Psoas muscle (tissue), 8 donors: ENCODE measurements around the gene RPGRIP1L. TPM values are rescaled to one million over a fixed set of nuclear protein-coding genes. Genes with fewer than 3 reads are reported as not detected.

Source experiments
- ATAC-seq, 4 donors: fragments of 200-7000 bp; cut with Tn5 transposase; one replicate each; pipeline ENCODE4 v1.9.1; 2020; ENCODE audit warnings: moderate library complexity in 3 of 4, mild to moderate bottlenecking in 2 of 4
- DNase-seq, 2 donors: peaks; one replicate each; pipeline ENCODE4 v3.0.0-alpha.2; 2020
- H3K27ac ChIP-seq: fragments of 200-600 bp; one replicate; pipeline ENCODE4 v1.8.0; 2022
- H3K27me3 ChIP-seq, 3 donors: fragments of 200-600 bp in 1 of 3; one replicate each; pipeline versions ENCODE4 v1.6.1 to v1.8.0; 2013 to 2022; ENCODE audit warnings: low read length in 2 of 3, mild to moderate bottlenecking in 2 of 3, moderate library complexity in 1 of 3; ENCODE audit not compliant: insufficient read depth in 3 of 3
- H3K36me3 ChIP-seq, 2 donors: fragments of 200-600 bp in 1 of 2; one replicate each; pipeline versions ENCODE4 v1.6.1 to v1.8.0; 2013 to 2022; ENCODE audit warnings: low read depth in 1 of 2, mild to moderate bottlenecking in 1 of 2, moderate library complexity in 1 of 2; ENCODE audit not compliant: insufficient read depth in 1 of 2
- H3K4me1 ChIP-seq: fragments of 200-600 bp; one replicate; pipeline ENCODE4 v1.8.0; 2022
- H3K4me3 ChIP-seq: fragments of 200-600 bp; one replicate; pipeline ENCODE4 v1.8.0; 2022; ENCODE audit warnings: mild to moderate bottlenecking
- H3K9me3 ChIP-seq: fragments of 200-600 bp; one replicate; pipeline ENCODE4 v1.8.0; 2022
- WGBS, 3 donors: extraction: QIAGEN DNeasy Blood & Tissue Kit; methylation state at CpG; one replicate each; pipeline versions ENCODE4 v1.1.6 to v1.1.7; 2013; 5-methylcytosine and 5-hydroxymethylcytosine counted together
- intact Hi-C, 2 donors: fragments of 100-400 bp; cut with DNase I; formaldehyde crosslinking; loops; one replicate each; pipeline versions ENCODE4 v1.11.0 to v1.14.2; 2022
- polyA plus RNA-seq, 3 donors: library from polyadenylated mRNA; stranded (reverse); fragments of 200-250 nt; gene quantifications; one replicate each; pipeline ENCODE4 v1.2.3, GENCODE V29; 2013
- total RNA-seq, 4 donors: library from RNA; stranded (reverse); fragmentation: NEBNext Ultra II Directional in 2 of 4; extraction: Animal tissue kit (Norgen Biotek cat#: 25700) in 2 of 4; gene quantifications; one replicate each; pipeline versions ENCODE4 v1.2.1 to v1.2.4, GENCODE V29; 2021 to 2023
- TF ChIP-seq, protein P1 (sequence below): fragments of 200-600 bp; IDR thresholded peaks from one replicate; pipeline ENCODE4 v1.8.0; 2022; ENCODE audit warnings: antibody characterized with exemption
- donor health status: healthy with polysubstance abuse.
- donor health status: DM: no; HTN: no; CAD: no; lungs with moderate emphysema.
- donor health status: Bipolar disorder and iron deficiency.
- donor health status: healthy.
- donor health status: DM: yes; HTN: yes; CAD: no.
- donor health status: DM: no; HTN: no; CAD: no.
- donor health status: DM: no; HTN: no; CAD: no.
- donor health status: DM: yes; HTN: yes; CAD: no.

Gene RPGRIP1L
- total and polyA plus RNA-seq, 7 donors = 0.81 to 2.6 (median 1.5) TPM

DNA sequence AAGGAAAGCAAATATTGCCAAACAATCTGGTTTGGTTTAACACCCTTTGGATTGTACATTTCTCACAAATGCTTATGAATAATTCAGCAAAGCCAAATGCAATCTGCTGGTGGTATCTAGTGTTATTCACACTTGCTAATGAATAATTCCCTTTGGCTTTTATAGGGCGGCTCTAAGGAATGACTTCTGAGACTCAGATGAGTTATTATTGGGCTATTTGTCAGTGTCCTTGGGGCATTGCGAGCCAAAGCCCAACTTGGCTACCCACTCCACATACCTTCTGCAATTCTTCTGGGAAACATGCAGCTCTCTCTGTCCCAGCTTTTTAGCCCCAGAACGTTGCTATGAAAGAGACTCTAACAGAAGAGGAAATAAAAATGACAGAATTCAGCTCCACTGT is 41.4 kb upstream of the RPGRIP1L start:
- intact Hi-C loops = no loop called here
- Histone ChIP-seq H3K36me3 (no peaks in the 10 kb centered on the region), H3K4me3 (no peak overlapping the region), H3K27ac (no peak overlapping the region), H3K4me1 (peaks cover 18% of the 10 kb centered on the region), H3K27me3 (no peaks in the 10 kb centered on the region), H3K9me3 (no peaks in the 10 kb centered on the region)
- ATAC-seq = peak; percentile 70 to 86 (median 80)
- TF ChIP-seq, protein P1, sequence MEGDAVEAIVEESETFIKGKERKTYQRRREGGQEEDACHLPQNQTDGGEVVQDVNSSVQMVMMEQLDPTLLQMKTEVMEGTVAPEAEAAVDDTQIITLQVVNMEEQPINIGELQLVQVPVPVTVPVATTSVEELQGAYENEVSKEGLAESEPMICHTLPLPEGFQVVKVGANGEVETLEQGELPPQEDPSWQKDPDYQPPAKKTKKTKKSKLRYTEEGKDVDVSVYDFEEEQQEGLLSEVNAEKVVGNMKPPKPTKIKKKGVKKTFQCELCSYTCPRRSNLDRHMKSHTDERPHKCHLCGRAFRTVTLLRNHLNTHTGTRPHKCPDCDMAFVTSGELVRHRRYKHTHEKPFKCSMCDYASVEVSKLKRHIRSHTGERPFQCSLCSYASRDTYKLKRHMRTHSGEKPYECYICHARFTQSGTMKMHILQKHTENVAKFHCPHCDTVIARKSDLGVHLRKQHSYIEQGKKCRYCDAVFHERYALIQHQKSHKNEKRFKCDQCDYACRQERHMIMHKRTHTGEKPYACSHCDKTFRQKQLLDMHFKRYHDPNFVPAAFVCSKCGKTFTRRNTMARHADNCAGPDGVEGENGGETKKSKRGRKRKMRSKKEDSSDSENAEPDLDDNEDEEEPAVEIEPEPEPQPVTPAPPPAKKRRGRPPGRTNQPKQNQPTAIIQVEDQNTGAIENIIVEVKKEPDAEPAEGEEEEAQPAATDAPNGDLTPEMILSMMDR = no peak
- DNase-seq = peak in 1 of 2 donors; percentile 21
- WGBS, 3 donors = 13 to 18% (median 16%) methylated on average over 3 of the region's 3 CpGs

DNA sequence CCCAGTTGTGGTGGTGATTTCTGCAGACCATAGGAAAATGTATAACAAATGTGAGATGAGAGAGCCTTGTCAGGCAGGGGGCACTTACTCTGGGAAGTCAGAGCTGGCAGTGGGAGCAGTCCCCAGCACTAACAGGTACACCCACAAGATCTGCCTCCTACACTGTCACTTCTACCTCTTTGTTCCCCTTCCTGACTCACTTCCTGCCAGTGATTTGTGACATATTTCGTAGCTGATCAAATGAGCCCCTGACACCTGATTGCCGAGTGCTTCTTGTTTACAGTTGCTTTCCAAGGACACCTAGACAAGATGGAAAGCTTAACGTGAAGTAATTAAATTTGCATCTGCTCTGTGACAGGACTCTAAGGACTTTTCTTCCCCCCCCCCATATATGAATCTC is 40.8 kb upstream of the RPGRIP1L start:
- WGBS, 3 donors = 33 to 52% (median 45%) methylated on average over 3 of the region's 3 CpGs
- TF ChIP-seq, protein P1 = no peak

DNA sequence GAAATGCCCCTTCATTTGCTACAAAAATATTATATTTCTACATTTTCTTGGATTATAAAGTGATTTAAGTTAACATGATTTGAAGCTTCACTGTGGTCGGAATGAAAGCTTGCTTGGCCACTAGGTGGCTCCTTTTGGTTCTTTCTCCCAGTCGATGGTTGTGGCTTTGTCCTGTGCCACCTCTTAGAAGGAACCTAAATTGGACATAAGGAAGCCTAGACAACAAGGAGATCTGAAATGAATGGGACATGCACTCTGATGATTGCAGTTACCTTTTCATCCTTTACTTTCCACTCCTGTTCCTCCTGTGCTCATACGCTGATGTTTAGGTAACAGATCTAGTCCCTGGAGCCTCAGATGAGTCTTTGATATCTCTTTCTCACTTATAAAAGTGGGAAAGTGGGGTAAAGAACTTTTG is 39.5 kb upstream of the RPGRIP1L start:
- peaks cover 19% of the 10 kb centered on the region for H3K4me1 ChIP-seq
- H3K36me3 ChIP-seq = no peaks in the 10 kb centered on the region
- ATAC-seq = no peak
- H3K9me3 ChIP-seq = no peaks in the 10 kb centered on the region
- H3K27me3 ChIP-seq = no peaks in the 10 kb centered on the region
- no peak for DNase-seq
- no peak overlapping the region for H3K4me3 ChIP-seq
- intact Hi-C loops = no loop called here
- TF ChIP-seq, protein P1 = peak; percentile 37
- 73 to 76% (median 74%) methylated on average over 3 of the region's 3 CpGs for WGBS, 3 donors
- no peak overlapping the region for H3K27ac ChIP-seq

More for the DNA sequence above, 40.8 kb upstream of the RPGRIP1L start:
- H3K27me3 ChIP-seq = no peaks in the 10 kb centered on the region
- no peaks in the 10 kb centered on the region for H3K9me3 ChIP-seq
- intact Hi-C loops = no loop called here
- ATAC-seq (peak in 2 of 4 donors; percentile 38 to 51), DNase-seq (no peak)
- H3K36me3 ChIP-seq = no peaks in the 10 kb centered on the region
- no peak overlapping the region for H3K4me3 ChIP-seq
- no peak overlapping the region for H3K27ac ChIP-seq
- H3K4me1 ChIP-seq = peaks cover 18% of the 10 kb centered on the region

DNA sequence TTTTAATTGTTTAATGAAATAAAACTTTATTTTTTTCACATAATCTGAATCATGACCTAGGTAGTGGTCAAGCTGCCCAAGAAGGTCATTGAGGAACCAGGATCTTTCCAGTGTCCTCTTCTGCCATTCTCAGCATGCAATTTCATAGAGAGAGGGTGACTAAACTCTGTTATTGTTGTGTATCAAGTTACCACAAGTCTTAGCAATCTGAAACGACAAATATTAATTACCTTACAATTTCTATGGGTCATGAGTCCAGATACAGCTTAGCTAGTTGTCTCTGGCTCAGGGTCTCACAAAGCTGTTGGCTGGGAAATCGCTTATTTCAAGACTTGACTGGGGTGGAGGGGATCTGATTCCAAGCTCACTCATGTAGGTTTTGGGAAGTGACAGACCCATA is 37.9 kb upstream of the RPGRIP1L start:
- no peak for DNase-seq
- H3K27me3 ChIP-seq = no peaks in the 10 kb centered on the region
- H3K4me3 ChIP-seq = no peak overlapping the region
- H3K4me1 ChIP-seq = peaks cover 33% of the 10 kb centered on the region
- 60 to 67% (median 60%) methylated on average over 2 of the region's 2 CpGs for WGBS, 3 donors
- TF ChIP-seq, protein P1 = no peak
- no peaks in the 10 kb centered on the region for H3K9me3 ChIP-seq
- intact Hi-C loops = no loop called here
- no peak overlapping the region for H3K27ac ChIP-seq
- H3K36me3 ChIP-seq = no peaks in the 10 kb centered on the region
- no peak for ATAC-seq

DNA sequence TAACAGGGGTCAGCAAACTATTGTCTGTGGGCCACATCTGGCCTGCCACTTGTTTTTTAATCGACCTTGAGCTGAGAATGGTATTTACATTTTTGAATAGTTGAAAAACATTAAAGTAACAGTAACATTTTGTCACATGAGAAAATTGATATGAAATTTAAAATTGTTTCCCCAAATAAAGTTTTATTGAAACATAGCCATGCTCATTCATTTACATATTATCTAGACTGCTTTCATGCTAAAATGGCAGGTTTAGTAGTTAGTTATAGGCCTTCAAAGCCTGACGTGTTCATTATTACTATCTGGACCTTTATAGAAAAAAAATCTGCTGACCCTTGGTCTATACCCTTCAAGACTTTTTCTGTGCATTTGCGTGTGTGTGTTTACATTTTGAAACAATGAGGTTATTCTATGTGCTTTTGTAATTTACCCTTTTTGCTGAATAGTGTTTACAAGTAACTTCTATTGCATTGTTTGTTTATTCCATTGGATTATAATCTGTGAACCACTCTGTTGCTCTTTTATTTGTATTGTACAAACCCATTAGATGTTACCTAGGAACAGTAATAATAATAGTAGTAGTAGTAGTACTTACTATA is 37.4 kb upstream of the RPGRIP1L start:
- no peak for DNase-seq
- Histone ChIP-seq H3K4me3 (no peak overlapping the region), H3K27me3 (no peaks in the 10 kb centered on the region), H3K27ac (no peak overlapping the region), H3K9me3 (no peaks in the 10 kb centered on the region), H3K36me3 (no peaks in the 10 kb centered on the region), H3K4me1 (peaks cover 34% of the 10 kb centered on the region)
- TF ChIP-seq, protein P1 = no peak
- 68 to 76% (median 75%) methylated on average over 3 of the region's 3 CpGs for WGBS, 3 donors
- no peak for ATAC-seq
- intact Hi-C loops = no loop called here
